Activated CD4-positive, alpha-beta T cell treated with anti-CD3 and anti-CD28 coated beads, Interleukin-2, amount 10 ng/mL, durations not matched to agents 7 days and 5 days (primary cell): ENCODE measurements around the gene STEAP2. TPM values are rescaled to one million over a fixed set of nuclear protein-coding genes. Genes with fewer than 3 reads are reported as not detected.

Experiments
- CTCF ChIA-PET: fragments of 350-600 bp; sonication (Branson Sonifier 250); formaldehyde crosslinking; loops from one replicate; lab custom pipeline; 2021; ENCODE audit warnings: antibody characterized with exemption; lab: Charles Lee
- POLR2A ChIA-PET: fragments of 350-600 bp; sonication (Branson Sonifier 250); formaldehyde crosslinking; loops from one replicate; lab custom pipeline; 2021; ENCODE audit warnings: antibody characterized with exemption; lab: Charles Lee
- DNase-seq: peaks from one replicate; pipeline ENCODE4 v3.0.0-alpha.2; 2020
- H3K27ac Mint-ChIP-seq: one replicate; pipeline ENCODE4 v1.8.0; 2021; ENCODE audit warnings: mild to moderate bottlenecking, moderate library complexity, mixed read lengths
- H3K27me3 Mint-ChIP-seq: one replicate; pipeline ENCODE4 v1.8.0; 2021; ENCODE audit warnings: mixed read lengths
- H3K36me3 Mint-ChIP-seq: one replicate; pipeline ENCODE4 v1.8.0; 2021; ENCODE audit warnings: low read depth, mixed read lengths
- H3K4me1 Mint-ChIP-seq: one replicate; pipeline ENCODE4 v1.8.0; 2021; ENCODE audit warnings: mixed read lengths
- H3K4me3 Mint-ChIP-seq: one replicate; pipeline ENCODE4 v1.8.0; 2021; ENCODE audit warnings: mild to moderate bottlenecking, moderate library complexity, mixed read lengths
- H3K9me3 Mint-ChIP-seq: one replicate; pipeline ENCODE4 v1.8.0; 2021; ENCODE audit warnings: mixed read lengths
- total RNA-seq, 2 experiments: library from RNA; stranded (reverse); gene quantifications; one replicate each; pipeline ENCODE4 v1.2.3, GENCODE V29; 2021

The STEAP2 gene
- total RNA-seq, 2 experiments from 2014 or later: not detected

- DNase-seq: no peak
- peaks cover 4% of the 10 kb centered on the region for H3K27me3 Mint-ChIP-seq
- CTCF ChIA-PET: no interaction called here
- POLR2A ChIA-PET: no interaction called here
- H3K36me3 Mint-ChIP-seq: no peaks in the 10 kb centered on the region
- no peaks in the 10 kb centered on the region for H3K9me3 Mint-ChIP-seq
- H3K27ac Mint-ChIP-seq: no peak overlapping the region
- no peaks in the 10 kb centered on the region for H3K4me1 Mint-ChIP-seq
- H3K4me3 Mint-ChIP-seq: no peak overlapping the region
Observed at GRCh38 chr7:90269163-90269562, 57.6 kb downstream of the STEAP2 start.

GRCh38 chr7:90270431-90271178 is 59.1 kb downstream of the STEAP2 start:
- Mint-ChIP-seq H3K27me3 (peaks cover 6% of the 10 kb centered on the region), H3K4me3 (no peak overlapping the region), H3K36me3 (no peaks in the 10 kb centered on the region), H3K9me3 (no peaks in the 10 kb centered on the region), H3K4me1 (no peaks in the 10 kb centered on the region), H3K27ac (no peak overlapping the region)
- CTCF ChIA-PET: no interaction called here
- no peak for DNase-seq
- POLR2A ChIA-PET: no interaction called here

- H3K36me3 Mint-ChIP-seq: no peaks in the 10 kb centered on the region
- DNase-seq: no peak
- ChIA-PET CTCF (no interaction called here), POLR2A (no interaction called here)
- no peak overlapping the region for H3K27ac Mint-ChIP-seq
- no peak overlapping the region for H3K4me3 Mint-ChIP-seq
- no peaks in the 10 kb centered on the region for H3K9me3 Mint-ChIP-seq
- H3K4me1 Mint-ChIP-seq: no peaks in the 10 kb centered on the region
- peaks cover 4% of the 10 kb centered on the region for H3K27me3 Mint-ChIP-seq
Observed at GRCh38 chr7:90271753-90272152, 60.2 kb downstream of the STEAP2 start.

GRCh38 chr7:90272242-90272641 is 60.7 kb downstream of the STEAP2 start:
- DNase-seq: no peak
- ChIA-PET POLR2A (no interaction called here), CTCF (no interaction called here)
- Mint-ChIP-seq H3K27ac (no peak overlapping the region), H3K27me3 (peaks cover 4% of the 10 kb centered on the region), H3K4me3 (no peak overlapping the region), H3K36me3 (no peaks in the 10 kb centered on the region), H3K9me3 (no peaks in the 10 kb centered on the region), H3K4me1 (no peaks in the 10 kb centered on the region)

- Mint-ChIP-seq H3K9me3 (no peaks in the 10 kb centered on the region), H3K4me1 (no peaks in the 10 kb centered on the region), H3K4me3 (no peak overlapping the region), H3K27ac (no peak overlapping the region), H3K36me3 (no peaks in the 10 kb centered on the region), H3K27me3 (peaks cover 4% of the 10 kb centered on the region)
- no peak for DNase-seq
- ChIA-PET CTCF (interaction anchor here (0.7 kb wide), 1 partner anchor 109 kb away, joined by 3 read pairs; no protein-coding TSS in a partner anchor), POLR2A (no interaction called here)
Observed at GRCh38 chr7:90274161-90274560, 62.6 kb downstream of the STEAP2 start.

- H3K27me3 Mint-ChIP-seq: peaks cover 4% of the 10 kb centered on the region
- ChIA-PET CTCF (interaction anchor here (0.7 kb wide), 1 partner anchor 546 kb away, joined by 3 read pairs; no protein-coding TSS in a partner anchor), POLR2A (no interaction called here)
- no peaks in the 10 kb centered on the region for H3K9me3 Mint-ChIP-seq
- DNase-seq: no peak
- H3K36me3 Mint-ChIP-seq: no peaks in the 10 kb centered on the region
- no peaks in the 10 kb centered on the region for H3K4me1 Mint-ChIP-seq
- no peak overlapping the region for H3K4me3 Mint-ChIP-seq
- H3K27ac Mint-ChIP-seq: no peak overlapping the region
Observed at GRCh38 chr7:90276033-90276728, 64.6 kb downstream of the STEAP2 start.

Other genes starting within 250 kb of the STEAP2 start
- gene STEAP1, start 57.3 kb upstream of the STEAP2 start, total RNA-seq: not detected
- not detected for gene CFAP69, start 33.4 kb downstream of the STEAP2 start, total RNA-seq
- gene FAM237B, start 109.6 kb downstream of the STEAP2 start, total RNA-seq: not detected
- 10 to 100 TPM; 24.0 to 30.1 TPM for gene GTPBP10, start 135.0 kb downstream of the STEAP2 start, total RNA-seq
- 1 to 10 TPM; 2.4 TPM for gene CLDN12, start 191.7 kb downstream of the STEAP2 start, total RNA-seq